H54 (cell line): ENCODE results near the gene LDLRAD3.

ENCODE experiments used
- DNase-seq: peaks from one replicate; pipeline ENCODE4 v3.0.0; 2011; ENCODE audit warnings: low spot score, mixed read lengths; ENCODE audit not compliant: insufficient read length
- FAIRE-seq: peaks from 3 replicates; lab custom pipeline; 2011; peaks lifted over from hg19 to GRCh38; lab: Jason Lieb, UNC
- POLR2A ChIP-seq: IDR thresholded peaks from 2 replicates; pipeline ENCODE4 v1.6.1; 2011; ENCODE audit warnings: low read depth, mild to moderate bottlenecking, low read length

Gene LDLRAD3

GRCh38 chr11:36240801-36241200 lies 296.9 kb downstream of the LDLRAD3 start:
- no peak for DNase-seq
- no peak for FAIRE-seq
- no peak for TF ChIP-seq POLR2A

- FAIRE-seq (no peak), DNase-seq (no peak)
- no peak for TF ChIP-seq POLR2A
Measured at GRCh38 chr11:36241497-36241896, 297.6 kb downstream of the LDLRAD3 start.

- no peak for FAIRE-seq
- no peak for TF ChIP-seq POLR2A
- DNase-seq = no peak
Measured at GRCh38 chr11:36243641-36244040, 299.8 kb downstream of the LDLRAD3 start.

GRCh38 chr11:36247493-36247892 lies 303.6 kb downstream of the LDLRAD3 start:
- no peak for FAIRE-seq

GRCh38 chr11:36248436-36248835 lies 304.6 kb downstream of the LDLRAD3 start:
- FAIRE-seq (no peak), DNase-seq (no peak)
- no peak for TF ChIP-seq POLR2A

More at GRCh38 chr11:36247493-36247892, 303.6 kb downstream of the LDLRAD3 start:
- no peak for DNase-seq
- TF ChIP-seq POLR2A = no peak

- FAIRE-seq (peak; percentile 76), DNase-seq (peak; percentile 35)
- TF ChIP-seq POLR2A = no peak
Measured at GRCh38 chr11:36249246-36249645, 305.4 kb downstream of the LDLRAD3 start.

GRCh38 chr11:36251823-36252222 lies 308.0 kb downstream of the LDLRAD3 start:
- FAIRE-seq = no peak
- no peak for DNase-seq
- no peak for TF ChIP-seq POLR2A

GRCh38 chr11:36253238-36253637 lies 309.4 kb downstream of the LDLRAD3 start:
- no peak for TF ChIP-seq POLR2A
- FAIRE-seq (no peak), DNase-seq (no peak)

- TF ChIP-seq POLR2A = no peak
- DNase-seq = no peak
- no peak for FAIRE-seq
Measured at GRCh38 chr11:36254713-36255112, 310.9 kb downstream of the LDLRAD3 start.

GRCh38 chr11:36257351-36257750 lies 313.5 kb downstream of the LDLRAD3 start:
- DNase-seq (peak; percentile 37), FAIRE-seq (peak; percentile 20)
- TF ChIP-seq POLR2A = no peak

- DNase-seq (peak; percentile 65), FAIRE-seq (no peak)
- TF ChIP-seq POLR2A = no peak
Measured at GRCh38 chr11:36258730-36259360, 315.0 kb downstream of the LDLRAD3 start.

GRCh38 chr11:36261094-36261493 lies 317.2 kb downstream of the LDLRAD3 start:
- TF ChIP-seq POLR2A = no peak
- no peak for DNase-seq

GRCh38 chr11:36264011-36264972 lies 320.4 kb downstream of the LDLRAD3 start:
- no peak for TF ChIP-seq POLR2A
- FAIRE-seq (no peak), DNase-seq (no peak)

More at GRCh38 chr11:36261094-36261493, 317.2 kb downstream of the LDLRAD3 start:
- no peak for FAIRE-seq

- FAIRE-seq (no peak), DNase-seq (no peak)
- TF ChIP-seq POLR2A = no peak
Measured at GRCh38 chr11:36264973-36265344, 321.1 kb downstream of the LDLRAD3 start.
